Activated CD8-positive, alpha-beta T cell treated with anti-CD3 and anti-CD28 coated beads, Interleukin-2, amount 10 ng/mL, durations not matched to agents 7 days and 5 days (primary cell): ENCODE data around the gene HOXA10. TPM values are rescaled to one million over a fixed set of nuclear protein-coding genes. Genes with fewer than 3 reads are reported as not detected.

Source experiments
- ATAC-seq: fragments of 150-1000 bp; cut with Tn5 transposase; one replicate; pipeline ENCODE4 v1.10.0; 2021; ENCODE audit warnings: moderate library complexity
- CTCF ChIA-PET: fragments of 350-600 bp; sonication (Branson Sonifier 250); formaldehyde crosslinking; loops from one replicate; lab custom pipeline; 2021; ENCODE audit warnings: antibody characterized with exemption; lab: Charles Lee
- POLR2A ChIA-PET: fragments of 350-600 bp; sonication (Branson Sonifier 250); formaldehyde crosslinking; loops from one replicate; lab custom pipeline; 2021; ENCODE audit warnings: antibody characterized with exemption; lab: Charles Lee
- DNase-seq: peaks from one replicate; pipeline ENCODE4 v3.0.0-alpha.2; 2020
- H3K27ac Mint-ChIP-seq: one replicate; pipeline ENCODE4 v1.8.0; 2021; ENCODE audit warnings: mild to moderate bottlenecking, mixed read lengths
- H3K27me3 Mint-ChIP-seq: one replicate; pipeline ENCODE4 v1.8.0; 2021; ENCODE audit warnings: low read depth, mixed read lengths
- H3K36me3 Mint-ChIP-seq: one replicate; pipeline ENCODE4 v1.8.0; 2021; ENCODE audit warnings: low read depth, mixed read lengths
- H3K4me1 Mint-ChIP-seq: one replicate; pipeline ENCODE4 v1.8.0; 2021; ENCODE audit warnings: low read depth, mixed read lengths
- H3K4me3 Mint-ChIP-seq: one replicate; pipeline ENCODE4 v1.8.0; 2021; ENCODE audit warnings: mild to moderate bottlenecking, mixed read lengths
- H3K9me3 Mint-ChIP-seq: one replicate; pipeline ENCODE4 v1.8.0; 2022; ENCODE audit warnings: mixed read lengths; ENCODE audit not compliant: insufficient read depth
- total RNA-seq, 2 experiments: library from RNA; stranded (reverse); gene quantifications; one replicate each; pipeline ENCODE4 v1.2.3, GENCODE V29; 2021

The HOXA10 gene
- total RNA-seq, 2 experiments from 2014 or later, result not detected

- ATAC-seq (no peak), DNase-seq (no peak)
- H3K27ac Mint-ChIP-seq, result peak overlapping the region; percentile 44
- peaks cover 90% of the 10 kb centered on the region for H3K27me3 Mint-ChIP-seq
- ChIA-PET POLR2A (no interaction called here), CTCF (interaction anchor here (0.9 kb wide), 1 partner anchor 41 kb away, joined by 3 read pairs; no protein-coding TSS in a partner anchor)
- peaks cover 40% of the 10 kb centered on the region for H3K4me1 Mint-ChIP-seq
- H3K9me3 Mint-ChIP-seq, result no peaks in the 10 kb centered on the region
- H3K36me3 Mint-ChIP-seq, result peaks cover 10% of the 10 kb centered on the region
- no peak overlapping the region for H3K4me3 Mint-ChIP-seq
Measured at GRCh38 chr7:27154369-27154768, 19.8 kb downstream of the HOXA10 start.

GRCh38 chr7:27153526-27153925, 20.6 kb downstream of the HOXA10 start:
- H3K4me3 Mint-ChIP-seq, result no peak overlapping the region
- H3K27ac Mint-ChIP-seq, result peak overlapping the region; percentile 18
- no peak for ATAC-seq
- no peaks in the 10 kb centered on the region for H3K9me3 Mint-ChIP-seq
- H3K36me3 Mint-ChIP-seq, result peaks cover 8% of the 10 kb centered on the region
- CTCF ChIA-PET, result no interaction called here
- POLR2A ChIA-PET, result no interaction called here
- peaks cover 41% of the 10 kb centered on the region for H3K4me1 Mint-ChIP-seq
- no peak for DNase-seq
- peaks cover 89% of the 10 kb centered on the region for H3K27me3 Mint-ChIP-seq

GRCh38 chr7:27152816-27153442, 21.2 kb downstream of the HOXA10 start:
- Mint-ChIP-seq H3K4me1 (peaks cover 44% of the 10 kb centered on the region), H3K36me3 (peaks cover 6% of the 10 kb centered on the region), H3K4me3 (no peak overlapping the region), H3K27me3 (peaks cover 89% of the 10 kb centered on the region), H3K27ac (no peak overlapping the region), H3K9me3 (no peaks in the 10 kb centered on the region)
- ChIA-PET CTCF (interaction anchor here (1.1 kb wide), 1 partner anchor 9 kb away, joined by 4 read pairs; no protein-coding TSS in a partner anchor), POLR2A (no interaction called here)
- ATAC-seq (no peak), DNase-seq (no peak)

- H3K9me3 Mint-ChIP-seq, result no peaks in the 10 kb centered on the region
- peak within 1 kb of the TSS; percentile 56 for H3K4me3 Mint-ChIP-seq
- no peak within 1 kb of the TSS for H3K27ac Mint-ChIP-seq
- H3K27me3 Mint-ChIP-seq, result peaks cover 88% of the 10 kb centered on the region
- DNase-seq (no peak), ATAC-seq (no peak)
- ChIA-PET POLR2A (no interaction called here), CTCF (interaction anchor here (1.1 to 1.7 kb wide), 2 partner anchors 9 to 21 kb away, joined by 4 to 6 read pairs; partner anchors contain the start of gene HOXA4)
- peaks cover 44% of the 10 kb centered on the region for H3K4me1 Mint-ChIP-seq
- peaks cover 6% of the 10 kb centered on the region for H3K36me3 Mint-ChIP-seq
Measured at GRCh38 chr7:27151931-27152815, 21.9 kb downstream of the HOXA10 start, which contains the start of gene HOXA3. HOXA3 (minus strand) TSS chr7:27152583; CDS start chr7:27110640, 41,943 bp downstream.

- ChIA-PET POLR2A (no interaction called here), CTCF (interaction anchor here (0.7 to 2.5 kb wide), 11 partner anchors 10 to 469 kb away, joined by 3 to 13 read pairs (median 4); partner anchors contain the start of gene HOXA4)
- Mint-ChIP-seq H3K9me3 (no peaks in the 10 kb centered on the region), H3K27ac (no peak overlapping the region), H3K4me3 (peak overlapping the region; percentile 56), H3K27me3 (peaks cover 90% of the 10 kb centered on the region), H3K4me1 (peaks cover 41% of the 10 kb centered on the region), H3K36me3 (peaks cover 6% of the 10 kb centered on the region)
- DNase-seq (no peak), ATAC-seq (peak; percentile 7)
Measured at GRCh38 chr7:27151341-27151930, 22.7 kb downstream of the HOXA10 start.

- DNase-seq (peak; percentile 67), ATAC-seq (peak; percentile 76)
- H3K27me3 Mint-ChIP-seq, result peaks cover 90% of the 10 kb centered on the region
Measured at GRCh38 chr7:27150568-27151340, 23.4 kb downstream of the HOXA10 start.

GRCh38 chr7:27149842-27150567, 24.1 kb downstream of the HOXA10 start:
- Mint-ChIP-seq H3K27me3 (peaks cover 84% of the 10 kb centered on the region), H3K4me3 (peak overlapping the region; percentile 56), H3K36me3 (peaks cover 3% of the 10 kb centered on the region), H3K9me3 (no peaks in the 10 kb centered on the region), H3K27ac (no peak overlapping the region), H3K4me1 (peaks cover 33% of the 10 kb centered on the region)
- DNase-seq (no peak), ATAC-seq (no peak)
- ChIA-PET POLR2A (no interaction called here), CTCF (interaction anchor here (0.6 to 2.5 kb wide), 17 partner anchors 9 to 1302 kb away, joined by 3 to 13 read pairs (median 4); partner anchors contain the start of gene HOXA4)

More at GRCh38 chr7:27150568-27151340, 23.4 kb downstream of the HOXA10 start:
- ChIA-PET POLR2A (interaction anchor here (0.5 kb wide), 1 partner anchor 1057 kb away, joined by 4 read pairs; no protein-coding TSS in a partner anchor), CTCF (interaction anchor here (0.7 to 2.5 kb wide), 15 partner anchors 9 to 469 kb away, joined by 3 to 13 read pairs (median 4); partner anchors contain the start of gene HOXA4)
- Mint-ChIP-seq H3K9me3 (no peaks in the 10 kb centered on the region), H3K4me3 (peak overlapping the region; percentile 56), H3K4me1 (peaks cover 36% of the 10 kb centered on the region), H3K36me3 (peaks cover 6% of the 10 kb centered on the region), H3K27ac (no peak overlapping the region)

- ChIA-PET POLR2A (no interaction called here), CTCF (interaction anchor here (0.6 to 2.5 kb wide), 9 partner anchors 10 to 1301 kb away, joined by 3 to 13 read pairs (median 5); no protein-coding TSS in a partner anchor)
- H3K27ac Mint-ChIP-seq, result no peak overlapping the region
Measured at GRCh38 chr7:27148756-27149641, 25.1 kb downstream of the HOXA10 start.

GRCh38 chr7:27148031-27148755, 25.9 kb downstream of the HOXA10 start:
- H3K9me3 Mint-ChIP-seq, result no peaks in the 10 kb centered on the region
- H3K4me3 Mint-ChIP-seq, result peak overlapping the region; percentile 15
- no peak for ATAC-seq
- no peak overlapping the region for H3K27ac Mint-ChIP-seq
- H3K27me3 Mint-ChIP-seq, result peaks cover 67% of the 10 kb centered on the region
- no peaks in the 10 kb centered on the region for H3K36me3 Mint-ChIP-seq
- ChIA-PET POLR2A (no interaction called here), CTCF (interaction anchor here (1.6 to 1.8 kb wide), 2 partner anchors 466 to 468 kb away, joined by 3 to 4 read pairs; no protein-coding TSS in a partner anchor)
- no peak for DNase-seq
- peaks cover 28% of the 10 kb centered on the region for H3K4me1 Mint-ChIP-seq

More at GRCh38 chr7:27148756-27149641, 25.1 kb downstream of the HOXA10 start:
- no peak for ATAC-seq
- H3K4me3 Mint-ChIP-seq, result no peak overlapping the region
- peaks cover 75% of the 10 kb centered on the region for H3K27me3 Mint-ChIP-seq
- DNase-seq, result no peak
- H3K36me3 Mint-ChIP-seq, result no peaks in the 10 kb centered on the region
- peaks cover 28% of the 10 kb centered on the region for H3K4me1 Mint-ChIP-seq
- H3K9me3 Mint-ChIP-seq, result no peaks in the 10 kb centered on the region
